ENCODE results near the gene OAS1. TPM values are rescaled to one million over a fixed set of nuclear protein-coding genes. Genes with fewer than 3 reads are reported as not detected.

Gene OAS1
- total RNA-seq, 4 donors from 2014 or later: 1.2 to 2.7 (median 1.8) TPM

GRCh38 chr12:112945515-112945914 is 38.8 kb downstream of the OAS1 start:
- Histone ChIP-seq H3K27me3 (no peaks in the 10 kb centered on the region), H3K4me3 (no peak overlapping the region), H3K9me3 (no peaks in the 10 kb centered on the region), H3K4me1 (no peaks in the 10 kb centered on the region), H3K27ac (no peak overlapping the region), H3K36me3 (no peaks in the 10 kb centered on the region)
- intact Hi-C loops (cut with DNase I; ENCODE audit: low total_unique reads) (no loop called here), in situ Hi-C loops (cut with MboI; ENCODE audit: low sequenced_read_pairs in 4 of 4) (no loop called here)
- ATAC-seq: no peak
- no peak for TF ChIP-seq POLR2A (IDR thresholded peaks at IDR 0.05)
- TF ChIP-seq CTCF (IDR thresholded peaks at IDR 0.05 in 4 of 5, conservative IDR thresholded peaks at IDR 0.05 in 1 of 5): no peak
- no peak for DNase-seq

DNA sequence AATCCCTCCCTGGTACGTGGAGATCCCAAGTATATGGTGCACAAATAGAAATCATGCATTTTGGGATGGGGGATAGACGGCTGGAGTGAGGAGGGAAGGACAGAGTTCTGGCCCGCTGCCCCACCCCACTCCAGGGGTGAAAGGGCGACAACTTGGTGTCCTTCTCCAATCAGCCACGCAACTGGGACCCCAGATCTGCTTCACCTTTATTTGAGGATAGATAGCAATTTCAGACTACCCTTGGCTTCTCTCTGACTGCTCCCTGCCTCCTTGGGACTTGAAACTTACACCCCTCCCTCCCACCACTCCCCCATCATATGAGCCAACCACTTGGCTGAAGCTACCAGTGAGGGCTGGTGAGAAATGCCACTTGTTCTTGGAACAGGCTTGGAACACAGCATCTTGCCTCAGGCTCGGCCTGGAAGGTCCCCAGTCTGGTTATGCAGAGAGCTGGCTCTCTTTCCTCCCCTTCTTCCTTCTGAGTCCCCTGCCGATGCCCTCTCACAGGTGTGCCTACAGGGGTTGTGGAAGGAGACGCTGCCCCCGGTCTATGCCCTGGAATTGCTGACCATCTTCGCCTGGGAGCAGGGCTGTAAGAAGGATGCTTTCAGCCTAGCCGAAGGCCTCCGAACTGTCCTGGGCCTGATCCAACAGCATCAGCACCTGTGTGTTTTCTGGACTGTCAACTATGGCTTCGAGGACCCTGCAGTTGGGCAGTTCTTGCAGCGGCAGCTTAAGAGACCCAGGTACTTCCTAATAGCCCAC is 39.7 kb downstream of the OAS1 start:
- ATAC-seq: no peak
- in situ Hi-C loops (cut with MboI; ENCODE audit: low sequenced_read_pairs in 4 of 4): no loop called here
- H3K27ac ChIP-seq: no peak overlapping the region
- intact Hi-C loops (cut with DNase I; ENCODE audit: low total_unique reads): no loop called here
- no peaks in the 10 kb centered on the region for H3K27me3 ChIP-seq
- no peaks in the 10 kb centered on the region for H3K4me1 ChIP-seq
- H3K9me3 ChIP-seq: no peaks in the 10 kb centered on the region
- no peak overlapping the region for H3K4me3 ChIP-seq
- H3K36me3 ChIP-seq: no peaks in the 10 kb centered on the region
- TF ChIP-seq POLR2A (IDR thresholded peaks at IDR 0.05): no peak
- no peak for TF ChIP-seq CTCF (IDR thresholded peaks at IDR 0.05 in 4 of 5, conservative IDR thresholded peaks at IDR 0.05 in 1 of 5)
- no peak for DNase-seq

GRCh38 chr12:112947314-112947713 is 40.6 kb downstream of the OAS1 start:
- Histone ChIP-seq H3K4me1 (no peaks in the 10 kb centered on the region), H3K36me3 (no peaks in the 10 kb centered on the region), H3K27ac (no peak overlapping the region), H3K27me3 (no peaks in the 10 kb centered on the region), H3K9me3 (peaks cover 0 to 5% (median 0%) of the 10 kb centered on the region in 3 donors), H3K4me3 (no peak overlapping the region)
- no peak for TF ChIP-seq POLR2A (IDR thresholded peaks at IDR 0.05)
- TF ChIP-seq CTCF (IDR thresholded peaks at IDR 0.05 in 4 of 5, conservative IDR thresholded peaks at IDR 0.05 in 1 of 5): no peak
- DNase-seq: no peak
- no peak for ATAC-seq
- intact Hi-C loops (cut with DNase I; ENCODE audit: low total_unique reads) (no loop called here), in situ Hi-C loops (cut with MboI; ENCODE audit: low sequenced_read_pairs in 4 of 4) (no loop called here)

GRCh38 chr12:112947761-112948160 is 41.0 kb downstream of the OAS1 start:
- intact Hi-C loops (cut with DNase I; ENCODE audit: low total_unique reads): no loop called here
- DNase-seq (no peak), ATAC-seq (no peak)
- Histone ChIP-seq H3K27me3 (no peaks in the 10 kb centered on the region), H3K4me1 (no peaks in the 10 kb centered on the region), H3K36me3 (no peaks in the 10 kb centered on the region), H3K4me3 (no peak overlapping the region), H3K27ac (no peak overlapping the region), H3K9me3 (peaks cover 0 to 5% (median 0%) of the 10 kb centered on the region in 3 donors)
- TF ChIP-seq POLR2A (IDR thresholded peaks at IDR 0.05) (no peak), CTCF (IDR thresholded peaks at IDR 0.05 in 4 of 5, conservative IDR thresholded peaks at IDR 0.05 in 1 of 5) (no peak)
- in situ Hi-C loops (cut with MboI; ENCODE audit: low sequenced_read_pairs in 4 of 4): no loop called here

Measured in gastrocnemius medialis (tissue), 4 donors.